Stimulated activated effector memory CD8-positive, alpha-beta T cell treated with anti-CD3 and anti-CD28 coated beads, Interleukin-12 subunit alpha, Interleukin-12 subunit beta, amount 100 ng/mL, for 72 hours (primary cell): ENCODE measurements around the gene ITGB5.

Source experiments
- ATAC-seq: fragments of 150-1000 bp; cut with Tn5 transposase; 2 replicates; pipeline ENCODE4 v1.10.0; 2021
- DNase-seq, 2 donors: peaks; one replicate each; pipeline ENCODE4 v3.0.0; 2021 to 2022; ENCODE audit warnings: low spot score in 2 of 2
- H3K27ac Mint-ChIP-seq: one replicate; pipeline ENCODE4 v1.8.0; 2022; ENCODE audit warnings: mild to moderate bottlenecking, mixed read lengths
- H3K36me3 Mint-ChIP-seq: one replicate; pipeline ENCODE4 v1.8.0; 2022; ENCODE audit warnings: mild to moderate bottlenecking, mixed read lengths
- H3K4me1 Mint-ChIP-seq: one replicate; pipeline ENCODE4 v1.8.0; 2022; ENCODE audit warnings: mixed read lengths
- H3K4me3 Mint-ChIP-seq: one replicate; pipeline ENCODE4 v1.8.0; 2022; ENCODE audit warnings: mild to moderate bottlenecking, mixed read lengths
- H3K9me3 Mint-ChIP-seq: one replicate; pipeline ENCODE4 v1.8.0; 2022; ENCODE audit warnings: mixed read lengths

ITGB5 gene

DNA sequence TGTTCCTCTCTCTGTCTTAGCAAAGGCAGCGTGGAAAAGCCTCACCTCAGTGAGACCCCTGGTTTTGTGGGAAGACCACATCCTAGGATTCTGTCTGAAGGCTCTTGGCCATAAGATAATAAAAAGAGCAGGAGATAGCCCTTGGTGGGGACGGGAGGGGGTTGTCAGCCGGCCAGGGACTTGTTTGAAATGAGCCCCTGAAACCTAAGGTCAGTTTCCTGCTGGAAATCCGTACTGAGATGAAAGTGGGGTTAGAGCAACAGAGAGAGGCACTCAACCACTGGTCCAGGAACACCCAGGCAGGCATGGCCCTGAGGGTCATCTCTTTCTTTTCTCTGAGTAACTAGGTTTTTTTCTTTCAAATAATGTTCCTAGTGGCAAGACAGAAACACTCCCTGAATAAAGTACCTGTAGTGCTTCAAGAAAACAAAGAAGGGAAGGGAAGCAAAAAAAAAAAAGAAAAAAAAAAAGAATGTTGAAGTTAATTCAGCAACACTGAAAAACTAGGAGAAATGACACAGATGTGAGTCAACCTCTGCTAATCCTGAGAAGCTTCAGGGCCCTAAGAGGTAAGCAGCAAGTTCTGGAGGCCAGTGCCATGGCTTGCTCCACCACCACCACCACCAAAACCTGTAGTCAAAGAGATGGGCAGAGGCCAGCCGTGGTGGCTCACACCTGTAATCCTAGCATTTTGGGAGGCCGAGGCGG is 3.2 kb downstream of the ITGB5 start:
- ATAC-seq (no peak), DNase-seq (no peak)
- Mint-ChIP-seq H3K4me3 (no peak overlapping the region), H3K4me1 (peaks cover 12% of the 10 kb centered on the region), H3K27ac (no peak overlapping the region), H3K9me3 (no peaks in the 10 kb centered on the region), H3K36me3 (no peaks in the 10 kb centered on the region)

GRCh38 chr3:124882816-124883747 is 4.1 kb downstream of the ITGB5 start:
- no peak for ATAC-seq
- DNase-seq: no peak
- H3K4me3 Mint-ChIP-seq: no peak overlapping the region
- H3K4me1 Mint-ChIP-seq: peaks cover 14% of the 10 kb centered on the region
- H3K27ac Mint-ChIP-seq: no peak overlapping the region
- H3K36me3 Mint-ChIP-seq: no peaks in the 10 kb centered on the region
- no peaks in the 10 kb centered on the region for H3K9me3 Mint-ChIP-seq

GRCh38 chr3:124881976-124882697 is 5.0 kb downstream of the ITGB5 start:
- Mint-ChIP-seq H3K27ac (no peak overlapping the region), H3K4me3 (no peak overlapping the region), H3K4me1 (peaks cover 14% of the 10 kb centered on the region), H3K9me3 (no peaks in the 10 kb centered on the region), H3K36me3 (no peaks in the 10 kb centered on the region)
- ATAC-seq: no peak
- no peak for DNase-seq

GRCh38 chr3:124879337-124879680 is 7.9 kb downstream of the ITGB5 start:
- Mint-ChIP-seq H3K27ac (no peak overlapping the region), H3K4me1 (peaks cover 7% of the 10 kb centered on the region)

GRCh38 chr3:124878561-124879336 is 8.4 kb downstream of the ITGB5 start:
- DNase-seq (no peak), ATAC-seq (peak; percentile 71)
- H3K36me3 Mint-ChIP-seq: no peaks in the 10 kb centered on the region
- H3K4me1 Mint-ChIP-seq: peaks cover 7% of the 10 kb centered on the region
- no peak overlapping the region for H3K4me3 Mint-ChIP-seq
- H3K9me3 Mint-ChIP-seq: no peaks in the 10 kb centered on the region
- no peak overlapping the region for H3K27ac Mint-ChIP-seq

More at GRCh38 chr3:124879337-124879680, 7.9 kb downstream of the ITGB5 start:
- Mint-ChIP-seq H3K36me3 (no peaks in the 10 kb centered on the region), H3K9me3 (no peaks in the 10 kb centered on the region), H3K4me3 (no peak overlapping the region)
- ATAC-seq (no peak), DNase-seq (no peak)

- DNase-seq: no peak
- ATAC-seq: no peak
- Mint-ChIP-seq H3K9me3 (no peaks in the 10 kb centered on the region), H3K36me3 (no peaks in the 10 kb centered on the region), H3K27ac (no peak overlapping the region), H3K4me3 (no peak overlapping the region), H3K4me1 (peaks cover 7% of the 10 kb centered on the region)
Observed at GRCh38 chr3:124877674-124878073, 9.5 kb downstream of the ITGB5 start.

- no peaks in the 10 kb centered on the region for H3K36me3 Mint-ChIP-seq
- H3K4me1 Mint-ChIP-seq: peaks cover 7% of the 10 kb centered on the region
- ATAC-seq (no peak), DNase-seq (no peak)
- no peak overlapping the region for H3K27ac Mint-ChIP-seq
- H3K4me3 Mint-ChIP-seq: no peak overlapping the region
- H3K9me3 Mint-ChIP-seq: no peaks in the 10 kb centered on the region
Observed at GRCh38 chr3:124876401-124876878, 10.7 kb downstream of the ITGB5 start.

DNA sequence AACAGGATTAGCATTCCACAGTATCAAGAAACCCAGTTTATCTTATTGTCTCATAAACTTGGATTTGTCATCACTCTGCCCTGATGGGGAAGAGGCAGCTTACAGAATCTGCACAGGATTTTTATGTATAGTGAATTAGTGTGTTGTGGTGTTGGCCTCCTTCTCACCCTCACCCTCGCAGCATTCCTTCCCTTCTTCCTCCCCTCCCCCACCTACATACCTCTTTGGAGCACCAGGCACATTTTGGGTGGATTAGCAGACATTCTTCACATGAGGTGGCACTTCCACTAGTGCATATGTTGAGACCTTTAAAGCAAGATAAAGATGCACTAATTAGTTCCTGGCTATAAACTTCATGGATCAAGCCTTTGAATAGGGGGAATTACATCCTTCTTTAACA is 13.9 kb downstream of the ITGB5 start:
- Mint-ChIP-seq H3K9me3 (no peaks in the 10 kb centered on the region), H3K36me3 (no peaks in the 10 kb centered on the region), H3K4me1 (no peaks in the 10 kb centered on the region), H3K27ac (no peak overlapping the region), H3K4me3 (no peak overlapping the region)
- DNase-seq (no peak), ATAC-seq (no peak)

DNA sequence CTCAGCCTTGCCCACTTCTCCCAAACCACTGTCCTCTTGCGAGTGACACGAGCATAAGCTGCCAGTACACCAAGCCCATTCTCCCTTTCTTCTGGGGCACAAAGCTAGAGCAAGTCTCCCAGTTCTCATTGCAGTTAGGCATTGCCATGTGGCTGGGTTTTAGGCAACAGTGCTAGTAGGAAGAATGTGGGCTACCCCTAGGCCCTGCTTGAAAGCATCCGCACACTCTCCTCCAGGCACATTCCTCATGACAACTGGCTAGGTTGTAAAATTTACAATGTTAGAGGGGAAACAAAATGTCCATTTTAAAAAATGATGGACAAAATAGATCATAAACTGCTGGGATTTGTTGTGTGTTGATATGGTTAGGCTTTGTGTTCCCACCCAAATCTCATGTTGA is 19.7 kb downstream of the ITGB5 start:
- Mint-ChIP-seq H3K9me3 (no peaks in the 10 kb centered on the region), H3K4me3 (no peak overlapping the region), H3K27ac (no peak overlapping the region), H3K4me1 (no peaks in the 10 kb centered on the region), H3K36me3 (no peaks in the 10 kb centered on the region)
- DNase-seq: no peak
- no peak for ATAC-seq

GRCh38 chr3:124862006-124862405 is 25.2 kb downstream of the ITGB5 start:
- ATAC-seq (peak; percentile 13), DNase-seq (no peak)
- Mint-ChIP-seq H3K4me1 (no peaks in the 10 kb centered on the region), H3K27ac (no peak overlapping the region), H3K4me3 (no peak overlapping the region), H3K9me3 (no peaks in the 10 kb centered on the region), H3K36me3 (no peaks in the 10 kb centered on the region)

DNA sequence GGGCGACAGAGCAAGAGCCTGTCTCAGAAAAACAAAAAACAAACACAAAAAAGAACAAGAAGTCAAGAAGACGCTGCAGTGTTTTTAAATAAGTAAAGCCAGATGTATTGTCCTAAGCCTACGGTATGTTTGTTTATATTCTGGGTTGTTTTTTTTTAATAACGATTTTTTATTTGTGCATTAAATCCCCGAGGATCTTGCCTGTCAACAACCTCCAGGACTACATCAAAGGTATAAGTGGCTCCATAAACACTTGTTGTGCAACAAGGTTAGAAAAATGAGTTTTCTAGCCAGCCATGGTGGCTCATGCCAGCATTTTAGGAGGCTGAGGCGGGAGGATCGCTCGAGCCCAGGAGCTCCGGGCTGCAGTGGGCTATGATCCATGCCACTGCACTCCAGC is 26.1 kb downstream of the ITGB5 start:
- Mint-ChIP-seq H3K36me3 (no peaks in the 10 kb centered on the region), H3K27ac (no peak overlapping the region), H3K9me3 (no peaks in the 10 kb centered on the region), H3K4me1 (no peaks in the 10 kb centered on the region), H3K4me3 (no peak overlapping the region)
- no peak for DNase-seq
- no peak for ATAC-seq

DNA sequence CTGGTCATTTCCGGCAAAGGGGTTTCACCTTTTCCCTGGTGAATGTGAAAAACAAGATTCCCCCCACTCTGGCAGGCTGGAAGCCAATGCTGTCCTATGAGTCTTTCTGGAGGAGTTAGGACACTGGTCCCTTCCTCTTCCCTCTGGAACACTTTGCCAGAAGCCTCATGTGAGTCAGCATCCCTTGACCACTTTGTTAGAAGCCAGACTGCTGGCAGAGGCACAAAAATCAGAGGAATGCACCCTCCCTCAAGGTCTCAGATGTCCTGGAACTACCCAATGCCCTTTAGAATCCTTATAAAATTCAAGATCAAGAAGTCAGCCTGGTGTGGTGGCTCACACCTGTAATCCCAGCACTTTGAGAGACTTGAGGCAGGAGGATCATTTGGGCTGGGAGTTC is 26.6 kb downstream of the ITGB5 start:
- DNase-seq: no peak
- Mint-ChIP-seq H3K36me3 (no peaks in the 10 kb centered on the region), H3K9me3 (no peaks in the 10 kb centered on the region), H3K4me3 (no peak overlapping the region), H3K4me1 (no peaks in the 10 kb centered on the region), H3K27ac (no peak overlapping the region)
- no peak for ATAC-seq

DNA sequence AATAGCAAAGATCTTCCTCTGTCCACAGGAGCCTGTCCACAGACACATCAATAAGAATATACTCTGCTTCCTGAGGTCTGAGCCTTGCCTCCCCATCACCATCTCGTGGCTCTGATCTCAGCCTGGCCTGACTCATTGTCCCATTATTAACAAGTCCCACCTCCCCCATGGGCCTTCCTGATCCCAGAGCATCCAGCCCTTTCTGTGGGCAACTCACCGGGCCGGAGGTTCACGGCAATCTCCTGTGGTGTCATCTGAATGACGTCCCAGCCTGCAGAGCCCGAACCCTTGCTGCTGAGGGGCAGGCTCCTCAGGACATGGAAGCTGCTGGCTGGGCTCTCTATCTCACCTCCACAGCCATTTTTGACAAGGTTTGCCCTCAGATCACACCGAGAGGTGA is 28.1 kb downstream of the ITGB5 start:
- Mint-ChIP-seq H3K9me3 (no peaks in the 10 kb centered on the region), H3K36me3 (no peaks in the 10 kb centered on the region), H3K4me1 (no peaks in the 10 kb centered on the region), H3K27ac (no peak overlapping the region), H3K4me3 (no peak overlapping the region)
- no peak for DNase-seq
- ATAC-seq: no peak

- Mint-ChIP-seq H3K9me3 (no peaks in the 10 kb centered on the region), H3K36me3 (no peaks in the 10 kb centered on the region), H3K27ac (no peak overlapping the region), H3K4me1 (no peaks in the 10 kb centered on the region), H3K4me3 (no peak overlapping the region)
- no peak for ATAC-seq
- no peak for DNase-seq
Observed at GRCh38 chr3:124858275-124858674, 28.9 kb downstream of the ITGB5 start.

GRCh38 chr3:124856677-124857076 is 30.5 kb downstream of the ITGB5 start:
- Mint-ChIP-seq H3K4me3 (no peak overlapping the region), H3K9me3 (no peaks in the 10 kb centered on the region), H3K36me3 (no peaks in the 10 kb centered on the region), H3K27ac (no peak overlapping the region), H3K4me1 (no peaks in the 10 kb centered on the region)
- DNase-seq: no peak
- no peak for ATAC-seq
